HepG2 (cell line): ENCODE results near the gene TSPAN32.

Experiments used
- CBX2 ChIP-seq, 2 experiments: fragments of 200-600 bp in 1 of 2; sonication (generic); formaldehyde crosslinking in 1 of 2; IDR thresholded peaks; 2 replicates each; pipeline versions ENCODE4 v1.7.0 to v1.8.1; 2018 to 2022; ENCODE audit warnings: low read depth in 2 of 2, low read length in 1 of 2, mild to moderate bottlenecking in 1 of 2, missing genetic modification reagents in 1 of 2
- CHD2 ChIP-seq: IDR thresholded peaks from 2 replicates; pipeline ENCODE4 v1.6.1; 2011; ENCODE audit warnings: low read depth, low read length, improper control_type of control experiment
- MNT ChIP-seq: fragments of 450-650 bp; IDR thresholded peaks from 2 replicates; pipeline ENCODE4 v1.6.1; 2016
- RFX5 ChIP-seq: IDR thresholded peaks from 2 replicates; pipeline ENCODE4 v1.6.1; 2011; ENCODE audit warnings: low read depth, low read length, improper control_type of control experiment
- ZNF331 ChIP-seq: sonication (generic); formaldehyde crosslinking; IDR thresholded peaks from 2 replicates; pipeline ENCODE4 v1.4.0; 2020; ENCODE audit warnings: missing genetic modification reagents

- no peak for TF ChIP-seq MNT
- no peak for TF ChIP-seq CBX2 (IDR thresholded peaks at IDR 0.05; ENCODE audit: low read depth, low read length)
- TF ChIP-seq CBX2 (CRISPR knock-in tag; IDR thresholded peaks at IDR 0.05; ENCODE audit: low read depth) = no peak
- no peak for TF ChIP-seq CHD2
- TF ChIP-seq ZNF331 = no peak
- TF ChIP-seq RFX5 = no peak
These were observed 42.4 kb upstream of the TSPAN32 start for GRCh38 chr11:2259466-2259830.
